Measurements from ENCODE around the gene CDK6.
"Not testable (repeated sequence)": the region's sequence is repeated elsewhere in the genome, so short reads cannot be mapped to it uniquely, and the experiment has no call there.

CDK6 gene

DNA sequence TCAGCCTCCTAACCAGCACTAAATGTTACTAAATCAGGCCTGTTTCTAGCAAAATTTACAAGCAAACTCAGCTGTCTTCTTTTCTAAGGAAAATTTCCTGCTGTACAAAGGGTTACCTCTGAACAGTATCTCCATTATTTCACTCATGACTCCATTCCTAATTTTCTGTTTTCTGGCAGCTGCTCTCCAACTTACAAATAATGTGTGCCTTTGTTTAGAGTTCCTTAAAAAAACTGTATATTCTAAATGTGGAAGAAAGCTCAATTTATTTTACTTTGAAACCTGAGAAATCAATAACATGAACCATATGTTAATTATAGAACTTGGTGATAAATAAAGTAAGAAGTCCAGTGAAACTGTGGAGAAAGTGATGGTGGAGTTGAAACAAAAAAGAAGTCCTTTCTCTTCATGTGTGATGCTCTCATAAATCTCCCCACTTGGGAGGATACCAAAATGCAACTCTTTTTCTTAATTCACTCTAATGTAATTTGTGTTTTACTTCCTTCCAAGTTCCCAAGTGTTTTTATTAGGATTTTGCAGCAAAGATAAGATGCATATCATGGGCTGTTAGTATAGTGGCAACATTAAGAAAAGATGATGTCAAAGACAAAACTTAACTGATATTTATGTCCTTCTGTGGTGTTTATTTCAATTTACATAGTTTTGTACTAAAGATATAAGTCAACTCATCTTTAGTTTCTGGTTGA is 74.8 kb downstream of the CDK6 start:
- DNase-seq (ENCODE audit: low spot score) = no peak

DNA sequence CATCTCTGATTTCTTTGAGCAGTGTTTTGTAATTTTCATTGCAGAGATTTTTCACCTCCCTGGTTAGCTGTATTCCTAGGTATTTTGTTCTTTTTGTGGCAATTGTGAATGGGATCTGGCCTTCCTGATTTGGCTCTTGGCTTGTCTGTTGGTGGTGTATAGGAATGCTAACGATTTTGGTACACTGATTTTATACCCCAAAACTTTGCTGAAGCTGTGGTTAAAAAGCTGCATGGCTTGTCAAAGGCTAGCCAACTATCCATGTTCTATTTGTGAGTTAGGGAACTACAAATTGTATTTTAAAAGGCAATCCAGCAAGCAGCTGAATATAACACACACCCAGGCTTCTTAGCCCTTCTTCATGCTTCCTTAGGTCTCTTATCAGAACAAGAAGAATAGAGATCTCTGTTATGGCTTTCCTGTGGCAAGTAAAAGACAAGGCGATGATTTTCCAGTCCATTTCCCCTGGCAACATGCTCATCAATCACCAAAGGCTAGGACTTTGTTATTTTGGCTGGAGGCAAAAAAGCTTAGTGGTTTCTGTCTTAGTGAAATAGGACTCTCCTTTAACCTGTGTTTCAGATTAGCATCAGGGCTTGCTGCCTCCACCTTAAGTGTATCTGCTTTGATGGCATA is 77.5 kb downstream of the CDK6 start:
- DNase-seq (ENCODE audit: low spot score) = no peak

DNA sequence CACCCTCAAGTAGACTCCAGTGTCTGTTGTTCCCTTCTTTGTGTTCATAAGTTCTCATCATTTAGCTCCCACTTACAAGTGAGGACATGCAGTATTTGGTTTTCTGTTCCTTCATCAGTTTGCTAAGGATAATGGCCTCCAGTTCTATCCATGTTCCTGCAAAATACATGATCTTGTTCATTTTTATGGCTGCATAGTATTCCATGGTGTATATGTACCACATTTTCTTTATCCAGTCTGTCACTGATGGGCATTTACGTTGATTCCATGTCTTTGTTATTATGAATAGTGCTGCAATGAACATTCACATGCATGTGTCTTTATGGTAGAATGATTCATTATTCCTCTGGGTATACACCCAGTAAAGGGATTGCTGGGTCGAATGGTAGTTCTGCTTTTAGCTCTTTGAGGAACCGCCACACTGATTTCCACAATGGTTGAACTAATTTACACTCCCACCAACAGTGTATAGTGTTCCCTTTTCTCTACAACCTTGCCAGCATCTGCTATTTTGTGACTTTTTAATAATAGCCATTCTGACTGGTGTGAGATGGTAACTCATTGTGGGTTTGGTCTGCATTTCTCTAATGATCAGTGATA is 79.0 kb downstream of the CDK6 start:
- DNase-seq (ENCODE audit: low spot score) = not testable (repeated sequence)

DNA sequence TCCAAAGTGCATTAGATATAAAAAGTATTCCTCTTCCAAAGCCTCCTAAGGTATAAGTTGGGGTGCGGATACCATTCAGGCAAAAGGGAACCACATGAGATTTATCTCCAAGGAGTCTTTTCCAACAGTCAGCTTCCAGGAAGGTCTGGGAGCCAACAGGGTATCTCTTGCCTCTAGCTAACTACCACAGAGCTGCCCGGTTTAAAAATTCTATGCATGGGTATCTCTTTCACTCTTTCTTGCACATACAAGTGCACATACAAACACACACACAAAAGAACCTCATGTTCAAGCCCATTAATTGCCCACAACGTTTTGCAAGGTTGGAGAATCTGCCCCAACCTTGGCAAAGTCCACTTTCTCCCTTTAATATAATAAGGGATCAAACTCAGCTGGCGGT is 80.7 kb downstream of the CDK6 start:
- no peak for DNase-seq (ENCODE audit: low spot score)

DNA sequence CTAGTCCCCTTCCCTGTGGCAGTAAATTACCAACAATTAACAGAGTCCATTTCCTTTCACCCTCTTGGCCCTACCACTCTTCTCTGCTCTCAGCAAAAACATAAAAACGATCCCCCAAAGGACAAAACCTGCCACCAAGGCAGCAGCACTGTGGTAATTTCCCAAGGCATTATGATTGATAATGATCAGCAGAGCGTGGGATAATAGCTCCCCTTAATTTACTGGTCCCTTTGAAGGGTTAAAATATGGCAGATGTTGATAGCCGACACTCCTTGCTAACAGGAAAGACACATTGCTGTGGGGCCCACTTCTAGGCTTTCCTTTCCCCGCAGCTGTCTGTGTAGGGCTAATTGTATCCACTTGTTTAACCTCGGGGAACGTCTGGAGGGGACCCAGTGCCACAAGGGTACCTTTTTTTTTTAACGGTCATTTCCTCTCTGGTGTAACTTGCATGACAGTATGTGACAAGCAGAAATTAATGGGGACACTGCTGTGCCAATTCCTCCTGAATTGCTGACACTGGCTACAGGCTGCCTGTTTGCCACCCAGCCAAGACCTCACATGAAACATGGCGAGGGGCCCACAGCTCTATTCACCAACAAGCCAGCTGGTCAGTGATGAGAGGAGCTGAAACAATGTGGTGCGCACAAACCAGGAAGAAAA is 81.3 kb downstream of the CDK6 start:
- DNase-seq (ENCODE audit: low spot score) = no peak

DNA sequence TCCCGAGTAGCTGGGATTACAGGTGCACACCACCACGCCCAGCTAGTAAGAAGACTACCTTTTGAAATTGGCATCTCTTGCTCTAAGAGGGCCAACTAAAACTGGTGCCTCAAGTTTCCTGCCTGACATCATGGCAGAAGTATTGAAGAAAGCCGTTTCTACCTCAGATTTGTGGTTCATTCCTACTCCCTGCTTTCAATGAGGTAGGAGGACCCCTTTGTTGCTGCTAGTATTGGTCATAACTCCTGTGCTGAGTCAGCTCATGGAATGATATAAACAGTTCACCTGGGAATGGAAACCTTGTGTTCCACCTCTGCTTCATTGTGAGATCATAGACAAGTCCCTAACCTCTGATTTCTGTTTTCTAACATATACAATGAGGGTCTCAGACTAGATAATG is 82.8 kb downstream of the CDK6 start:
- no peak for DNase-seq (ENCODE audit: low spot score)

DNA sequence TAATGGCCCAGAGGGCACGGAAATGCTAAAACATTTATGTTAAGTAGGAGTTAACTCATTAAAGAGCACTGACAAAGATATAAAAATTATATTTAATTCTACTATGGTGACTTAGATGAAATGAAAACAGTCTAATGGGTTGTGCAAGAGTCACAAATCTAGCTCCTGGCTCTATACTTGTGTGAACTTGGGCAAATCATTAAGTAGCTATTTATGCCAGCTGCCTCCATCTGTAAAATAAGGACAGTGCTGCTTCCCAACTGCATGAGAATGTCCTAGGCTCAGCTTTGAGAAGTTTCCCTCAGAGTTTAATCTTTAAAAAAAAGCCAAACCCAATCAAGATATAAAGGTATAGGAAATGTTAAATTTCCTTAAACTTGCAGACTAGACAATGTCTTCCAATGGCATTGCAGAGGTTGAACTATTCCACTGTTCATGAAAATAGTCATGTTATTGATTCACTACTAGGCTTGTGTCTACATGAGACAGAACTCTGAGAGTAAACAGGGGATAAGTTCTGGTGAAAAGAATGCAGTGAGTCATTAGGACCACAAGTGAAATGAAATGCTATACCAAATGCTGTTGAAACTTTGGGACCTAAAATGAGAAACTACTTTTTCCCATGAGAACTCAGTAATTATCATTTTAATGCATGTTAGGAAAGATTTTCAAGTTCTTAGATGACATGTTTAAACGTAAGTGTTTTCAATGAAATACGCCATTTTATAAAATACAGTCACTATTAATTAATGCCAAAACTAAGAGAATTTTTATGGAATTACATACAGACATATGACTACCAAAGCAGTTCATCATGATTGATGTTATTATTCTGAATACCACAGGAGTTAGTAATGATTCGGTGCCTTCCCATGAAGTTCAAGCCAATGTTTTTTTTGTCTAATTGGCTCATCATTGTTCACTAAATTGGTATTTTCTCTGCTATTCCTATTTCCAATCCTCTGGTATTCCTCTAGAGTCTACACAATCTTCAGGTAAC is 84.2 kb downstream of the CDK6 start:
- no peak for DNase-seq (ENCODE audit: low spot score)

DNA sequence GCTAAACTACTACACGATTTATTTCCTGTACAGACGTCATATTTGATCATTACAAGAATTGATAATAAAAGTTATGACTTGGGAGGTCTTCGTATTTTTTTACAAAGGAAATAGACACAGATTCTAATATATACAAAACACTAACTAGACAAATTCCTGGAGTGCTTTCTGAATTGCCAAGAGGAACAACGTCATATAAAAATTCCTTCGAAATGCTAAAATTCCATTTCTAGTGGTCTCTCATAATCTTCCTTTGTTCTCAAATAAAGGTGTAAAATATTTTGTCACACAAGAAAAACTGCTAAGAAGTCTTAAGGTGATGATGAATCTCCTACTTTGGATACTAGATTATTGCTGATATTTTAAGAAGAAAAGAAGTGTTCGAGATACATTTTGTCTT is 85.4 kb downstream of the CDK6 start:
- no peak for DNase-seq (ENCODE audit: low spot score)

DNA sequence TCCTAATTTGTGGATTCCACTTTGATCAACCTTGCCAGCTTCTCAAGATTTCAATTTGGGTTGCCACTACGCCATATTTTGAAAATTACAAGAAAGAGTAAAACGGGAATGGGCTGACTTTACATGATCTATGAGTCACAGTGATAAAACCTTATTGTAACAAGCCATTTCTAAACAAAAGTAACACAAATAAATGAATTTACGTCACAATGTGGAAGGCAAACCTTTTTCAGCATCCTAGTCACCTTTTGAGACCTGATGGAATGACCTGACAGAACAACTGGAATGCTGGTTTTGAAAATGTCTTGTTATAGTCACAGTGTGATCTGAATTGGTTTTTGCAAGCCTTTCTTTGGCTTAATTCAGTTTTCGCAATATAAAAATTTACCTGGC is 85.9 kb downstream of the CDK6 start:
- no peak for DNase-seq (ENCODE audit: low spot score)

DNA sequence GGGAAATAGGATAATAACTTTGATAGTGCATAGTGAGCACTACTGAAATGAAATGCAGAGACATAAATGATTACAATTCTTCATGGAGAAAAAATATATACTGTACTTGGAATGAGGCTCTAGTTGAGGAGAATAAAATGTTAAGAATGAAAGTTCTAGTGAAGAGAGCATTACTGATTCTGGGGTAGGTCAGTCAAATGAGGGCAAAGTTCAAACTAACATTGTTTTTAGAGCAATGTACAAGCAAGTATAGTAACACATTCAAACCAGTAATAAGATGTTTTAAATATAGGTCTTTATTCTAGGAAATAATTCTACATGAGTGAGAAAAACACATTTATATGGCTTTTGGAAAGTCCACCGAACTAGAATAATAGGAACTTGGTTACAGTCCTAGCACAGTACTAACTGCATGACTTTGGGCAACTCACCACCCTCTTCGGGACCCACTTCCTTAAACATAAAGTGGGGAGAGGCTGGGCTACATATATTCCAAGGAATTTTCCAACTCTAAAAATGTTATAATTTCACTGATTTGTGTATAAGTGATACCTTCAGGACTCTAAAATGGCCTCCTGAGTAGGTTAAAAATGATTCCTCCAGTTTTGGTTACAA is 86.4 kb downstream of the CDK6 start:
- no peak for DNase-seq (ENCODE audit: low spot score)

DNA sequence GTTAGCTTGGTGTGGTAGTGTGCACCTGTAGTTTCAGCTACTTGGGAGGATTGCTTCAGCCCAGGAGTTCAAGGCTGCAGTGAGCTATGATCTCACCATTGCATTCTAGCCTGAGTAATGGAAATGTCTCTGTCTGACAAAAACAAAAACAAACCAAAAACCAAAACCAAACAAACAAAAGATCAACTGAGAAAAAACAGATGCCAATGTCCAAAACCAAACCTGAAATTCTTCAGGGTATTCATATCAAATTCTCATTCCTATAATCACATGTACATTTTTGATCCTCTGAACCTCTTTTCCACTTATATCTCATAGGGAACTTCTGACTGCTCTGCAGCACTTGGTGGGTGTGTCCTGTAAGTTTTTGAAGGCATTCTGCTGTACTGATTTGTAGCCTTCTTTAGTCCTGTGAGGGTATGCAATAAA is 87.0 kb downstream of the CDK6 start:
- DNase-seq (ENCODE audit: low spot score) = no peak

DNA sequence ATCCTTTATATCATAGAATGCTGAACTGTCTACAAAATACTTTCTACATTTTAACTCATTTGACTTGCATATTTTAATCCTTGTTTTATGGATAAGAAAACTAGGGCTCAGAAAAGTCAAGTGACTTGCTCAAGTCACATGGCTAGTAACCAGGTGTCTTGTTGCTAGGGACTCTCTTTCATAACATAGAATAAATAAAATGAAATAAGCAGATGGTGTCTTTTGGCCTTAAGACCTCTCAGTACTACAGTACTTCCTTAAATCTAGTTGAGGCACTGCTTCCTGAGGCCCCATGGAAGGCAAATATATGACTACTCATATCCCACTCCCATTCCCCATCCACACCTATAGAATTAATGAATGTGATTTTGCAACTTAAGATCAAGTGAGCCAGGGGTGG is 87.9 kb downstream of the CDK6 start:
- no peak for DNase-seq (ENCODE audit: low spot score)

DNA sequence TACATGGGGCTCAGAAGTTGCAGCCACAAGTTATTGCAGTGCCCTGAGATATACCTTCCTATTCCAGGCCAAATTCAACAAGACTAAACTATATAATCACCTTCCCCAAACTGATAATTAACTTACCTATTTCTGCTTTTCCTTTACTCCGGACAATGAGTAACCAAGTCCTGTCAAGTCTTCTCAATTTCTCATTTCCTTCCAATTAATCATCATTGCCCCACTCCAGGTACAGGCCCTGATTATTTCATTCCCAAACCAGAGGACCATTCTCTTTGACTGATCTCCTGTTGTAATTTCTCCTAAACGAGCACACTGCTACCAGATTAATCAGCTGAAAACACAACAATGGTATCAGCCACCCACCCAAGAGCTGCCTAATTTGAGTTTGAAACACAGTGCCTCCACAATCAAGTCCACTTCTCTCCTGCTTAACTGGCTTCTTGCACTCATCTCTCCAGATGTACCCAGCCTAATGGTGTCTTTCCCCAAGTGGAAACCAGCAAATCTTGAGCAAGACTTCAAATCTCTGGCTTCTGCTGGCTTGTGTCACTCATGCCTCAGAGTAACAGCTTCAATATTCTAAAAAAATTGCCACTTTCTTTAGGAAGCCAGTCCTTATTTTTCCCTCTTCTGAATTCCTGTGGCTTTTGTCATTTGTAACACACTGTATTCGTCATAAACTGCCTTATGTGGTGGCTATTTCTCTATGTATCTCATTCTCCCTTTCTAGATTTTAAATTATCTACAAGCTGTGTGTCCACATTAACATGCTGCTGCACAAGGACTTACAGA is 89.1 kb downstream of the CDK6 start:
- DNase-seq (ENCODE audit: low spot score) = no peak

DNA sequence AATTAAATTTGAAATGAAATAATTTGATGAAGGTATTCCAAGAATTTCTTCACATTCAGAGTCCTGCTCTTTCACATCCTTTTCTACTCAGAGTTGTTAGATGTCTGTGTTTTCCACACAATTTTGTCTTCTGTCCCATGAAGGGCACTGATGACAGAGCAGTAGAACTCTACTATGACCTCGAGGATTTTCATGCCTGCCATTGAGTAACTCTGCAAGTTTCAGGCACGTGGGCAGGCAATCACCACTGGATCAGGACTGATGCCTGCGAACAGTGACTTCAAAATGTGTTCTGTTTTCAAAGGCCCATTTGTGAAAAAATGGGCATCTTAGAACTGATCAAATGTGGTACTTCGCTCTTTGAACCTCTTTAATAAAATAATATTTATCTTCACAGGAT is 91.1 kb downstream of the CDK6 start:
- no peak for DNase-seq (ENCODE audit: low spot score)

DNA sequence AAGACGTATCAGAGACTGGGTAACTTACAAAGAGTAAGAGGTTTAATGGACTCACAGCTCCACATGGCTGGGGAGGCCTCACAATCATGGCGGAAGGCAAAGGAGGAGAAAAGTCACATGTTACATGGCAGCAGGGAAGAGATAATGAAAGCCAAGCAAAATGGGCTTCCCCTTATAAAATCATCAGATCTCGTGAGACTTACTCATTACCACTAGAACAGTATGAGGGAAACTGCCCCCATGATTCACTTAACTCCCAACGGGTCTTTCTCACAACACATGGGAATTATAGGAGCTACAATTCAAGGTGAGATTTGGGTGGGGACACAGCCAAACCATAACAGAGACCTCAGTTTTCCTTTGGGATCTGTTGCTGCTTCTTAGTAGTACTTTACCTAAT is 92.2 kb downstream of the CDK6 start:
- not testable (repeated sequence) for DNase-seq (ENCODE audit: low spot score)

DNA sequence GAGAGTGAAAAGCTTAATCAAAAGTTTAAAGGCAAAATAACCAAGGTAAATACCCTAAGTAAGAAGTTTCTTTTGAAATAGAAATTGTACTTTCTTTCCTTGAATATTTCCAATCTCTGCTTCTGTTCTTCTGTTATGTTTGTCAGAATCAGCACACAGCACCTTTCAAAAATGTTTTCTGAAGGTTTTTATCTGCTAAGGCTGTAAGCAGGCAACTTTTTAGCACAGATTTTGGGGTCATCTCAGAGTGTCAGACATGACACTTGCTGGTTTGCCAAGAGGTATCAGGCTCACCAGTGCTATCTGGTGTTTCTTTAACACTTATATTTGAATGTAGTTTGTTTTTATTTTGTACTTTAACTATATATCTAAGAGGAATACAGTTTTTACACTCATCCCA is 94.2 kb downstream of the CDK6 start:
- no peak for DNase-seq (ENCODE audit: low spot score)

DNA sequence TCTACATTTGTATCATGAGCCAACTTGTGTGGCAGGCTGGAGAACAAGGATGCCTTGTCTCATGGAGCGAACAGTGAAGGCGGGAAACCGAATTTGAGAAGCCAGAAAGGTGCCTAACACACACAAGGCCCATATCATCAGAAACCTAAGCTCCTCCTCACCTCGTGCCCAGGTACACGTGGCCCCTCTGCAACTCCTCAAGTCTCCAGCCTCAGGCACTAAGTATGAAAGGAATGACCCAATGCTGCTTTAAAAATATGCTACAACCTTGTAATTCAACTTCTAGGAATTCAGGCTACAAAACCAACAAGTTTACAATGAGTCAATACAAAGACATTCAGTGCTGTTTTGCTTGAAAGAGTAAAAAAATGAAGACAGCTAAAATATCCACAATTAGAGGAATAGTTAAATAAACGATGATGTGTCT is 95.7 kb downstream of the CDK6 start:
- no peak for DNase-seq (ENCODE audit: low spot score)

DNA sequence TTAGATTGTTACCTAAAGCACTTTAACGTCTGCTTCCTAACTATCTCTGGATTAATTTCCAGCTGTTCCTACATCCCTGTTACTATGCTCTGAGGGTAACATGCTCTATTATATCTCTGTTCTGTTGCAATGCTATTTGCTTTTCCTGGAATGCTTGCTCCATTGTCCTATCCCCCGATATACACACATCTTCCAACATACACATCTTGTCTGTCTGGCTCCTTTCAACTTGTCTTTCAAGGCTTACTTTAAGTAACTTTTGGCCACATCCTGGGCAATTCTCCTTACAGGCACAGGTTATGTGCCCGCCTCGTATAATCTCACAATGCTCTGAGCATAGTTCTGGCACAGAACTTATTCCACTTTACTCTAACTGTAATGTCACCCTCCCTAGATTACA is 96.2 kb downstream of the CDK6 start:
- no peak for DNase-seq (ENCODE audit: low spot score)

DNA sequence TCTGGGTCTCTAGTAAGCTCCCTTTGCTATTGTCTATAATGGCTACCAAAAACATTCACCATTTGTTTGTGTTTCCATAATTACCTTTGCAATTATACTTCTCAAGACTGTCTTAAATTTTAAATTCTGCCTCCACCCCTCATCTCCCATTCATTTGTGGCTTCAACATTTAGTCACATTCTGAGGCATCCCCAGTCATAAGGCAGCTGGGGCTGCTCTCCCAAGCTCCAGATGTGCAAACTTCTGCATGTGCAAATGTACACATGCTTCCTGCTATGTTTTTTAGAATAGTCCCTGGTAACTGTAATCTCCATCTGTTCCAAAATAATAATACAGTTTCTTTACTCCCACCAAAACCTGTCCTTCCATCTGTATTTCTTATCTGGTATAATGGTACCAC is 97.3 kb downstream of the CDK6 start:
- no peak for DNase-seq (ENCODE audit: low spot score)

DNA sequence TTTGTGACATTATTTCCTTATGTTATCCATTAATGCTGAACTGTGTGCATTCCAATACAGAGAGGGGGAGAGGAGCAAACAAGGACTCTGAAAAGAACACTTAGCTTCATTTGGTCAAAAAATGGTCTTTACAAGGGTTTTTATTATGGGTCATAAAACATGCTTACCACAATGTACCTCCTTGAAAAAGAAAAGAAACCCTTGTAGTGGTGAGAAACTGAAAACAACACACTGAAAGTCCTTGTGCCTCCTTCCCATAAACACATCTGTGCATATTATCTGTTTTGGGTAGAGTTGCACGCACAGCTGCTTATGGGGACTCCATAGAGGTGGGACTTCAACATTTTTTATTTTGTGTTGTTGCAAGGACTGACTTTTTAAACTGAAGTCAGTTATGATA is 98.7 kb downstream of the CDK6 start:
- no peak for DNase-seq (ENCODE audit: low spot score)

DNA sequence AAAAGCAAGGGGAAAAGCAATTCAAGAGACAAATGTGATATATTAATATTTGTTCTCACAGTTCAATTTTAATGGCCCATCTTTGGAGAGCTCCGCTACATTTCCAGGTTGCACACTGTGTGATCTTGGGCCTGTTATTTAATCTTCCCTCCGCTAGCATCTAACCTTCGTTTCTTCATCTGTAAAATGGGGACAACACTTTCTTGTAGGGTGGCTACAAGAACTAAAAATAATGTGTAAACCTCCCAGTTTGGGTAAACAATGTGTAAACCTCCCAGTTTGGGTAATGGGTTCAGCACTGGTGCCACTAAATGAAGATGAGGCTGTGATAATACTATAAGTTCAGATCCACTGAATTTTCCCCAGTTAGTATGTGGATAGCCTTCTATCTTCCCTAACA is 99.5 kb downstream of the CDK6 start:
- DNase-seq (ENCODE audit: low spot score) = no peak
